Mesendoderm (in vitro differentiated cells): ENCODE results near the gene TIMP2.

ENCODE experiments used
- DNase-seq: peaks from one replicate; pipeline ENCODE4 v3.0.0; 2013
- H2AK5ac ChIP-seq: 2 replicates; pipeline ENCODE4 v1.6.1; 2013; ENCODE audit warnings: low read length, inconsistent platforms
- H2BK120ac ChIP-seq: 2 replicates; pipeline ENCODE4 v1.6.1; 2013; ENCODE audit warnings: low read depth, mild to moderate bottlenecking, low read length, moderate library complexity, mixed read lengths
- H2BK15ac ChIP-seq: replicated peaks from 2 replicates; pipeline ENCODE4 v1.6.1; 2013; ENCODE audit warnings: low read depth, mild to moderate bottlenecking, moderate library complexity
- H2BK5ac ChIP-seq: 2 replicates; pipeline ENCODE4 v1.6.1; 2013; ENCODE audit warnings: low read length, inconsistent platforms
- H3K18ac ChIP-seq: 2 replicates; pipeline ENCODE4 v1.6.1; 2013; ENCODE audit warnings: mild to moderate bottlenecking, low read length, mixed read lengths
- H3K23ac ChIP-seq: one replicate; pipeline ENCODE4 v1.6.1; 2013; ENCODE audit warnings: low read length
- H3K27ac ChIP-seq: 2 replicates; pipeline ENCODE4 v1.5.1; 2013; ENCODE audit warnings: low read depth, mild to moderate bottlenecking, inconsistent platforms, low read length, moderate library complexity
- H3K27me3 ChIP-seq: 2 replicates; pipeline ENCODE4 v1.6.1; 2013; ENCODE audit warnings: low read length, control low read depth, mild to moderate bottlenecking, inconsistent platforms; ENCODE audit not compliant: insufficient read depth, poor library complexity
- H3K36me3 ChIP-seq: 2 replicates; pipeline ENCODE4 v1.6.1; 2013; ENCODE audit warnings: low read length, inconsistent platforms; ENCODE audit not compliant: control insufficient read depth, insufficient read depth
- H3K4ac ChIP-seq: one replicate; pipeline ENCODE4 v1.6.1; 2013; ENCODE audit warnings: low read depth, mild to moderate bottlenecking, low read length, moderate library complexity
- H3K4me1 ChIP-seq: 2 replicates; pipeline ENCODE4 v1.6.1; 2013; ENCODE audit warnings: low read depth, low read length, inconsistent platforms; ENCODE audit not compliant: control insufficient read depth
- H3K4me2 ChIP-seq: 2 replicates; pipeline ENCODE4 v1.6.1; 2013; ENCODE audit warnings: low read length
- H3K4me3 ChIP-seq: 2 replicates; pipeline ENCODE4 v1.5.1; 2013; ENCODE audit warnings: mild to moderate bottlenecking, low read length
- H3K56ac ChIP-seq: one replicate; pipeline ENCODE4 v1.6.1; 2013; ENCODE audit warnings: low read length
- H3K79me1 ChIP-seq: 2 replicates; pipeline ENCODE4 v1.6.1; 2013; ENCODE audit warnings: low read length, inconsistent platforms
- H3K79me2 ChIP-seq: 2 replicates; pipeline ENCODE4 v1.6.1; 2013; ENCODE audit warnings: mild to moderate bottlenecking, low read length; ENCODE audit not compliant: control insufficient read depth, insufficient read depth
- H3K9ac ChIP-seq: 2 replicates; pipeline ENCODE4 v1.6.1; 2013; ENCODE audit warnings: low read length, inconsistent platforms
- H4K5ac ChIP-seq: one replicate; pipeline ENCODE4 v1.6.1; 2013; ENCODE audit warnings: low read length
- H4K8ac ChIP-seq: one replicate; pipeline ENCODE4 v1.6.1; 2013; ENCODE audit warnings: low read depth, mild to moderate bottlenecking, control low read depth, low read length, moderate library complexity
- WGBS: extraction: QIAGEN DNeasy Blood & Tissue Kit; methylation state at CpG from one replicate; pipeline ENCODE4 v1.1.7; 2013; ENCODE audit warnings: low lambda C conversion rate, missing lambda C conversion rate; ENCODE audit not compliant: insufficient coverage; ENCODE audit errors: extremely low coverage; 5-methylcytosine and 5-hydroxymethylcytosine counted together

TIMP2 gene

DNA sequence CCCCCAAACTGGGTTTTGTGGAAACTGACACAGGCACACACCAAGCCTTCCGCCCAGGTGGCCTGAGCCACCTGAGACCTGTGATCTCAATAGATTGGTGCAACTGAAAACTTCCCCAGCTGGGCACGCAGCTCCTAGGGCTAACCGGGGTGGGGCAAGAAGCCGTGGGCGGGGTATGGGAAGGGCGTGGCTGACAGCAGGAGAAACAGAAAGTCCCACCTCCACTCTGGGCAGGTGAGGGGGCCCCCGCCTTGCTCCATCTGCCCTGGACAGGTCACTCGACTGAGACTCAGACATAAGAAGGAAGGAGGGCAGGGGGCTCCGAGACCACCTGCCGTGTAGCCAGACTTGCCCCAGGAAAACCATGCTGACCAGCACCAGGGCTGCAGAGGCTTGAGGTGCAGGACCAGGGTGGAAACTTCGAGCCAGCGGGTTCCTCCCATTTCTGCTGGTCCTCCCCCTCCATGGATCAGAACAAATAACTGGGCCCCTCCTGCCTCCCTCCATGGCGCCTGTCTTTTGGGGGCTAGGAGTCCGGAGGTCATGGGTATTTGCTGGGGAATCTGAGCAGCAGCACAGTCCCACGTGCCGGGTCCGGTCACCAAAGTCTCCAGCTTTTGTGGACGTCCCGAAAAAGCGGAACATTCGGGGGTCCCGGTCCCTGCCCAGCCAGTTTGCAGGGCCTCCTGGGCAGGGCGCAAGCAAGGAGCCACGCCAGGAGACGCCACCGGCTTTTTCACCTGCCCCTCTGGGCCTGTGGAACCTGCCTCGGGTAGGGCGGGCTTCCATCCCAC, 1.3 kb downstream of the TIMP2 start:
- Histone ChIP-seq H3K79me1 (peaks cover 8% of the 10 kb centered on the region), H3K23ac (no peak overlapping the region), H3K9ac (peak overlapping the region; percentile 76), H3K27ac (no peak overlapping the region), H3K4ac (peak overlapping the region; percentile 41), H3K27me3 (no peaks in the 10 kb centered on the region), H3K18ac (peak overlapping the region; percentile 97), H3K4me3 (peak overlapping the region; percentile 40), H2BK5ac (no peak overlapping the region), H2BK15ac (no peak overlapping the region), H3K4me1 (no peaks in the 10 kb centered on the region), H4K8ac (no peak overlapping the region), H3K56ac (peak overlapping the region; percentile 82), H4K5ac (no peak overlapping the region), H2AK5ac (no peak overlapping the region), H2BK120ac (no peak overlapping the region), H3K4me2 (peak overlapping the region; percentile 78), H3K79me2 (peaks cover 4% of the 10 kb centered on the region), H3K36me3 (no peaks in the 10 kb centered on the region)
- no CpG with 5 or more reads among the region's 28 CpGs for WGBS
- peak; percentile 66 for DNase-seq

DNA sequence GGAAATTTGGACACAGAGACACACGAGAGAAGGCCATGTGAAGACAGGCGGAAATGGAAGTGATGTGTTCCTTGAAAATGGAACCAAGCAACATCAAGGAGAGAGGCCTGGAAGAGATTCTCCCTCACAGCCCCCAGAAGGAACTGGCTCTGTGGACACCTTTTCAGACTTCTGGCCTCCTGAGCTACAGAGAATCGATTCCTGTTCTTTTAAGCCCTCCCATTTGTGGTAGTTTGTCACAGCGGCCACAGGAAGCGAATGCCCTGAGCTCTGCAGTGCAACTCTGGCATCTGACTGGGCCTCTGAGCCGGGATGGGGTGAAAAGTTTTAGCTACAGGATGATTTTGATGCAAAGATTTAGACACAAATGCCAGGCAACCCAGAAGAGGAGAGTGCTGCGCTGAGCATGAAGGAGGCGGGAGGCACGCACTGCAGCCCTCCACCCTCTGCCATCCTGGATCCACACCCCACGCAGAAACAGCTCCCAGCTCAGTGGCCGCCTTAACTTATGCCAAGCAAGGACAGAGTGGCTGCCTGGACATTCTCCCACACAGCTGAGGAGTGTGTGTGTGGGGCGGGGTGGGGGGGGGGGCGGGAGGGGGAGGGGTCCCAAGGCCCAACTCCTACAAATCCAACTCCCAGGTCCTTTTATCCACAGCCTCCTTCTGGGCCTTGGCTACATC, 2.2 kb downstream of the TIMP2 start:
- H3K18ac ChIP-seq = no peak overlapping the region
- H3K4me2 ChIP-seq = no peak overlapping the region
- no peak overlapping the region for H3K9ac ChIP-seq
- H2BK15ac ChIP-seq = no peak overlapping the region
- peaks cover 8% of the 10 kb centered on the region for H3K79me1 ChIP-seq
- no peak overlapping the region for H3K4me3 ChIP-seq
- H4K8ac ChIP-seq = no peak overlapping the region
- H2AK5ac ChIP-seq = no peak overlapping the region
- H4K5ac ChIP-seq = no peak overlapping the region
- peak overlapping the region; percentile 56 for H3K56ac ChIP-seq
- no peak overlapping the region for H2BK5ac ChIP-seq
- peaks cover 4% of the 10 kb centered on the region for H3K79me2 ChIP-seq
- no peaks in the 10 kb centered on the region for H3K36me3 ChIP-seq
- H3K4ac ChIP-seq = no peak overlapping the region
- no peaks in the 10 kb centered on the region for H3K4me1 ChIP-seq
- WGBS = no CpG with 5 or more reads among the region's 13 CpGs
- no peak for DNase-seq
- no peak overlapping the region for H3K23ac ChIP-seq
- H3K27me3 ChIP-seq = no peaks in the 10 kb centered on the region
- H2BK120ac ChIP-seq = no peak overlapping the region
- no peak overlapping the region for H3K27ac ChIP-seq

DNA sequence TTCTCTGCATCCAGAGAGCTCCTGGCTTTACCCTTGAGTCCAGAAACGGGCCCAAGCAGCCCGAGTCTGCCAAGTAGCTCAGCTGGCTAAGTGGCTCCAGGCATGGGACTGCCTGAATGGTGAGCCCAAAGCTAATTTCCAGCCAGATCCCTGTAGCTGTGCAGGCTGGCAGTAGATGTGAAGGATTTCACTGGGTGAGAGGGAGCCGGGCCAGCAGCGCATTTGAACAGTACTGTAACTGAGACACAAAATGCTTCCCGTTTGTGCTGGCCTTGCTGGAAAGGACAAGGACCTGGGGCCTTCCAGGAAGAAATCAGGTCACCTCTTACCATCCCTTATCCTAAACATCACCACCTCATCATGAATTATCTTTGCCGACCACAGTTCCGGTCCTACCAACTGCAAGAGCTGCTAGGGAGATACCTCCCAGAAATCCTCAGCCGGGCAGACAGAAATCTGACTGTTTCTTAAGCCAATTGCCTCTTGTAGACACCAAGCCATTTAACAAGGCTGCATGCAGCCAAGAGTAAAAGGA, 3.7 kb downstream of the TIMP2 start:
- H3K27me3 ChIP-seq = no peaks in the 10 kb centered on the region
- H3K27ac ChIP-seq = no peak overlapping the region
- H3K56ac ChIP-seq = no peak overlapping the region
- no peaks in the 10 kb centered on the region for H3K36me3 ChIP-seq
- no peak overlapping the region for H2BK15ac ChIP-seq
- peaks cover 4% of the 10 kb centered on the region for H3K79me2 ChIP-seq
- no peak overlapping the region for H3K4ac ChIP-seq
- H3K4me1 ChIP-seq = no peaks in the 10 kb centered on the region
- peaks cover 11% of the 10 kb centered on the region for H3K79me1 ChIP-seq
- no peak overlapping the region for H4K5ac ChIP-seq
- no CpG with 5 or more reads among the region's 8 CpGs for WGBS
- H2BK120ac ChIP-seq = no peak overlapping the region
- H3K9ac ChIP-seq = no peak overlapping the region
- no peak overlapping the region for H4K8ac ChIP-seq
- no peak overlapping the region for H2AK5ac ChIP-seq
- H2BK5ac ChIP-seq = no peak overlapping the region
- no peak overlapping the region for H3K23ac ChIP-seq
- H3K4me3 ChIP-seq = no peak overlapping the region
- no peak overlapping the region for H3K4me2 ChIP-seq
- H3K18ac ChIP-seq = no peak overlapping the region
- no peak for DNase-seq

DNA sequence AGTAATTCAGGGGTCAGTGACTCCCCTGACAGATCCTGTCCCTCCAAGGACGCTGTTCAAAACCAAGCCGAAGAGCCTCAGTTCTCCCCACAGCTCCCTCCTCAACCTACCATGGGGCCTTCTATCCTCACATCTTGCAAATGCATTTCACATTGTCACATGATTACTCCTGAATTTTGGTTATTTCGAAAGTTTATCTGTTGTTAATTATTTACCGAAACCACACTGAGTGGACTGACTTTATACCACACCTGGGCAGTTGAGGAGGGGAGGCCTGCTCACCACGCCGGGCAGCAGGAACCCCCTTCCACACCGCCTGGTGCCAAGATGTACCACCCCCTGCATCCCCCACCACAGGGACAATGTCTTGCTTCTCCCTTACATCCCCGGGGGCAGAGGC, 4.7 kb downstream of the TIMP2 start:
- no peak for DNase-seq
- H3K56ac ChIP-seq = no peak overlapping the region
- H3K18ac ChIP-seq = no peak overlapping the region
- H4K8ac ChIP-seq = no peak overlapping the region
- no peak overlapping the region for H4K5ac ChIP-seq
- WGBS = no CpG with 5 or more reads among the region's 8 CpGs
- no peak overlapping the region for H3K4ac ChIP-seq
- no peak overlapping the region for H3K4me2 ChIP-seq
- no peak overlapping the region for H2BK5ac ChIP-seq
- no peak overlapping the region for H3K4me3 ChIP-seq
- H3K23ac ChIP-seq = no peak overlapping the region
- peaks cover 4% of the 10 kb centered on the region for H3K79me2 ChIP-seq
- no peak overlapping the region for H2BK120ac ChIP-seq
- H3K79me1 ChIP-seq = peaks cover 11% of the 10 kb centered on the region
- H3K4me1 ChIP-seq = peaks cover 6% of the 10 kb centered on the region
- no peaks in the 10 kb centered on the region for H3K36me3 ChIP-seq
- no peak overlapping the region for H3K9ac ChIP-seq
- H3K27me3 ChIP-seq = no peaks in the 10 kb centered on the region
- no peak overlapping the region for H2BK15ac ChIP-seq
- H2AK5ac ChIP-seq = no peak overlapping the region
- H3K27ac ChIP-seq = no peak overlapping the region

DNA sequence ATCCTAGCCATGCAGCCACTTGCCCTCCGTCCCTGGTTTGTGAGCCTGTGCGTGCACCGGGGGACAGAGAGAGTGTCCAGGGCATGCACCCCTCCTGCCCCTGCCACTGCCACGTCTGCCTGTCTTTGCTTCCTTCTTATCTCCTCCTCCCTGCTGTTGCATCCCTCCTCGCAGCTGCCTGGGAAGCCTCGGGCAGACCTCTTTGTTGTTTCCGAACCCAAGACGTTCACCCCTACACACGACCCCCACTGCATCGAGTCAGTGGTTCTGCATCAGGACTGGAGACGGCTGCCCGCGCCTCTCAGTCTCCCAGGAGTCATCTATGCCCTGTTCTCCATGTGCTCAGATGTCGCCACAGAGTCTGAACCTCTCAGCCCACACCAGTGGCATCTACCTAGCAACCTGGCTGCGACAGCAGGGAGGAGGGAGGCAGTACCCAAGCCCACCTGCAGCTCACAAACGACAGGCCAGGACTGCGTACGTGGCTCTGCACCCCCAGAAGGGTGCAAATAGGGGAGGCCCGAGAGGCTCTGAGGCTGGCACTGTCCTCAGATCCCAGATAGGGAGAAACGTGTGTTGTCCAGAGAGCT, 5.2 kb downstream of the TIMP2 start:
- DNase-seq = no peak
- no CpG with 5 or more reads among the region's 20 CpGs for WGBS

More for the DNA sequence above, 5.2 kb downstream of the TIMP2 start:
- no peak overlapping the region for H2BK120ac ChIP-seq
- peak overlapping the region; percentile 66 for H3K23ac ChIP-seq
- H2BK5ac ChIP-seq = no peak overlapping the region
- no peak overlapping the region for H4K5ac ChIP-seq
- no peaks in the 10 kb centered on the region for H3K27me3 ChIP-seq
- H3K9ac ChIP-seq = no peak overlapping the region
- H3K4ac ChIP-seq = no peak overlapping the region
- H3K36me3 ChIP-seq = no peaks in the 10 kb centered on the region
- H3K18ac ChIP-seq = no peak overlapping the region
- H3K4me1 ChIP-seq = peaks cover 6% of the 10 kb centered on the region
- peaks cover 11% of the 10 kb centered on the region for H3K79me1 ChIP-seq
- no peak overlapping the region for H3K4me3 ChIP-seq
- H4K8ac ChIP-seq = no peak overlapping the region
- peak overlapping the region; percentile 42 for H3K56ac ChIP-seq
- peaks cover 4% of the 10 kb centered on the region for H3K79me2 ChIP-seq
- no peak overlapping the region for H2AK5ac ChIP-seq
- H2BK15ac ChIP-seq = no peak overlapping the region
- no peak overlapping the region for H3K27ac ChIP-seq
- H3K4me2 ChIP-seq = no peak overlapping the region
